Panc1 (cell line): ENCODE results near the gene PIK3R1.
A peak's percentile ranks its signal among the peaks of the same experiment; 100 is the strongest.

Experiments
- CTCF ChIP-seq: fragments of 450-650 bp; IDR thresholded peaks from 2 replicates; pipeline ENCODE4 v1.5.1; 2017; ENCODE audit warnings: mild to moderate bottlenecking
- POLR2AphosphoS5 ChIP-seq: IDR thresholded peaks from 2 replicates; pipeline ENCODE4 v1.6.1; 2012; ENCODE audit warnings: mild to moderate bottlenecking, low read depth, low read length, moderate library complexity

DNA sequence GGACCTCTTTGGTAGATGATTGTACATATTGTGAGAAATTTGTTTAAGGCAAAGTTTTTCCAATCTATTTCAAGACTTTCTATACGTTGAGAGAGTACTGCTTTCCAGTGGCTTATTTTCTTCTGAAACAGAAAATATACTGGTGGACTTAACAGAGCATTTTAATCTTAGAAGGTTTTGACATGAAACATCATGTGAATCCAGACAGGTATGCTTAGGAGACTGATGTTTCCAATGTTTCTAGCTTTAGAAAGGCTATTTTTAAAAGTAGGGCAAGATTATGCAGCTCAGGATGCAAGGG lies 71.0 kb downstream of the PIK3R1 start:
- TF ChIP-seq CTCF (peak; percentile 51; the same call in 1 of the 2 replicates), POLR2AphosphoS5 (no peak)
